Stimulated activated CD4-positive, alpha-beta T cell treated with anti-CD3 and anti-CD28 coated beads, TNF-alpha, amount 100 ng/mL, for 24 hours (primary cell): Measurements from ENCODE around the gene USB1.
A peak's percentile ranks its signal among the peaks of the same experiment; 100 is the strongest.

Experiments used
- DNase-seq, 3 experiments: peaks; one replicate each; pipeline ENCODE4 v3.0.0-alpha.2; 2020; ENCODE audit warnings: low read depth in 3 of 3

Gene USB1

DNA sequence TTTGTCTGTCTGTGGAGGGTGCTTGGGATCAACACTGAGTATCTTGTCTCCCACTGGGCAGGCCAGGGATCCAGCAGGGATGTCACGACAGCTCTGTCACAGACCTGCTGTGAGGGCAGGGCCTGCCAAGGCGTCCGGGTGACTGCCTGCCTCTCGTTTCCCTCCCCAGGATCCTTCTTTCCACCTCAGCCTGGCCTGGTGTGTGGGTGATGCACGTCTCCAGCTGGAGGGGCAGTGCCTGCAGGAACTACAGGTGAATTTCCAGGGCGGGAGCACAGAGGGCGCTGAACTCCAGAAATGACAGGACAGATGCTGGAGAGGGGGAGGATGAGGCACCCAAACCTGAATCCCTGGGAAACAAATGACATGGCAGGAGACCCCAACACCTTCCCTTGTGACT lies 17.6 kb downstream of the USB1 start:
- no peak for DNase-seq

DNA sequence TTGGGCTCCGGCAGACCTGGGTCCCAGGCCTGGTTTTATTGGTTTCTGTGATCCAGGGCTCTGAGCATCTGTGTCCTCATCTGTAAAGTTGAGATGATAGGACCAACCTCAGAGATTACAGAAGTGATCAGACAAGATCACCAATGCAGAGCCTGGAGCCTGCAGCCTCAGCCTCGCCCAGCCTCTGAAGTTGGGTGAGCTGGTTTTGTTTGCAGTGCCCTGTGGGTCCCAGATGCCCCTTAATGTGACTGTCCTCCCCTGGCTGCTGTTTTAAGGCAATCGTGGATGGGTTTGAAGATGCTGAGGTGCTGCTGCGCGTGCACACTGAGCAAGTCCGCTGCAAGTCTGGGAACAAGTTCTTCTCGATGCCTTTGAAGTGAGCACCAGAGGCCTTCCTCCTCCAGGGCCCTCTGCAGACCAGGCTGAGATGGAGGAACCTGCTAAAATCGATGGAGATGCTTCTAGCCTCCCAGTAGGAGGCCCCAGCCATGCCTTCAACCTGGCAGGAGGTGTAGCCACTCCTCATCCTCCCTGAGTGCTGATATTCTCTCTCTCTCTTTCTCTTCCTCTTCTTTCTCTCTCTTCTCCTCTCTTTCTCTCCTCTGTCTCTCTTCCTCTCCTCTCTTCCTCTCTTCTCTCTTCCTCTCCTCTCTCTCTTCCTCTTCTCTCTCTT lies 18.8 kb downstream of the USB1 start:
- no peak for DNase-seq

DNA sequence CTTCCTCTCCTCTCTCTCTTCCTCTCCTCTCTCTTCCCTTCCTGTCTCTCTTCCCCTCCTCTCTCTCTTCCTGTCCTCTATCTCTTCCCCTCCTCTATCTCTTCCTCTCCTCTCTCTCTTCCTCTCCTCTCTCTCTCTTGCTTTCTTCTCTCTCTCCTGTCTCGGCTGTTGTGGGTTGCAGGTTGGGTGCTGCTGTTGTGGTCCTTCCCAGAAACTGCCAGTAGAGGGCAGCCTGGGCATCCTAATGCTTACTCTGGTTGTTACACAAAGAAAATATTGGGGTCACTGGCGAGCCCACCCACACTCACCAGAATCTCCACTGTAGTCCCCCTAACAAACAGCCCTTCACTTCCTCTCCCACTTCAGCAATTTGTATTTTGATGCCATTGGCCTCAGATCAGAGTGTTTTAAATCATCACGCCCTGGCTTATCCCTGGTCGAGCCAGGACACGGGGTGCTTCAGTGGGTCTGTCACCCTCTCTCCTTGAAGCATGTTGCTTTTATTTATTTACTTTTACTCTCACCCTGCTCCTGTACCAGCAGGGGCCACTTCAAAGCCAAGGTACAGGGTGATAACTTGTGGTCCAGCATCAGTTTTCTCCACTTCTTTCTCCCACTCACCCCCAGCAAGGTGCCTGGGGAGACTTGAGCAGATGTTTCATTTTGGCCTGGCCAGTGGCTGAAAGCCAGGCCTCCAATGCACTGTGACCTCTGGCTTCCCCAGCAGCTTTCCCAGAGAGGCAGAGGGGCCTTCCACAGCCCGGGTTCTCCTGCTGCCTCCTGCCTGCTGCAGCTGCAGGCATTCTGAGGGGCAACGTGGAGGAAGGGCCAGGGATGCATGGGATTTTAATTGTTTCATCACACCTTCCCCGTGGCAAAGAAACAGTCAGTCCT lies 19.7 kb downstream of the USB1 start:
- DNase-seq = peak in 2 of 3 experiments; percentile 32 to 51

DNA sequence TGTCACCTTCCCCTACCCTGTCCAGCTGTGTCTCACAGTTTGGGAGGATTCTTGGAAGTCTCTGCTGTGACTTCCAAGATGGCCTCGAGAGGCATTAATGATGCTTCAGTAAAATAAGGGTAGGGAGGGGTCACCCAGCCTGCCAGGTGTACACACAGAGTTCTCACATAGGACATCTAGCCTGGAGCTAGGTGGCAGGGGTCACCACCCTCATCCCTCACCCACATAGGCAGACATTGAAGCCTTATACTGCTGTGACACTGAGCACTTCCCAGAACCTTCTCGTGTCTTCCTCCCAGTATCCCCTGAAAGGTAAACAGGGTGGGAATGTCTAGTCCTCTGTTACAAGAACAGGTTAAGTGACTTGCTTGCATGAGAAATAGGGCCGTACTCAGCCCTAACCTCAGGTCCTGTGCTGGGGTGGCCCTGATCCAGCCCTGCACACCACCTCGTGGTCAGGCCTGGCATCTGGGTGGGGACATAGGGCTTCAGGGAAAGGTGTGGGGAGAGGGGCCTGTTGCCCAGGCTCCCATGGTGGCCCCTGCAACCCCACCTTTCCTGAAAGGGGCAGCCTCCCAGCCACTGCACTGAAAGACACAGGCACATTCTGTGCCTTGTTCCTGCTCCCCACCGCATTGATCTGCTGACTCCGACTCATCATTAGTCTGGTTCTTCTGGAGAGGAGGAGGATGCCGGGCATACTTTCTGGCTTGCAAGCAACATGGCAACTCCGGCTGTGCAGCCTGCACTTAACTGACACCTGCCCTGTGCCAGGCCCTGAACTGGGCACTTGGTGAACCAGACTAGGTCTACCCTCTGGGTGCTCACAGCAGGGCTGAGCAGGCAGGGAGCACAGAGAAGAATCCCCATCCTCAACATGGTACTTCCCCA lies 20.7 kb downstream of the USB1 start:
- DNase-seq = no peak

DNA sequence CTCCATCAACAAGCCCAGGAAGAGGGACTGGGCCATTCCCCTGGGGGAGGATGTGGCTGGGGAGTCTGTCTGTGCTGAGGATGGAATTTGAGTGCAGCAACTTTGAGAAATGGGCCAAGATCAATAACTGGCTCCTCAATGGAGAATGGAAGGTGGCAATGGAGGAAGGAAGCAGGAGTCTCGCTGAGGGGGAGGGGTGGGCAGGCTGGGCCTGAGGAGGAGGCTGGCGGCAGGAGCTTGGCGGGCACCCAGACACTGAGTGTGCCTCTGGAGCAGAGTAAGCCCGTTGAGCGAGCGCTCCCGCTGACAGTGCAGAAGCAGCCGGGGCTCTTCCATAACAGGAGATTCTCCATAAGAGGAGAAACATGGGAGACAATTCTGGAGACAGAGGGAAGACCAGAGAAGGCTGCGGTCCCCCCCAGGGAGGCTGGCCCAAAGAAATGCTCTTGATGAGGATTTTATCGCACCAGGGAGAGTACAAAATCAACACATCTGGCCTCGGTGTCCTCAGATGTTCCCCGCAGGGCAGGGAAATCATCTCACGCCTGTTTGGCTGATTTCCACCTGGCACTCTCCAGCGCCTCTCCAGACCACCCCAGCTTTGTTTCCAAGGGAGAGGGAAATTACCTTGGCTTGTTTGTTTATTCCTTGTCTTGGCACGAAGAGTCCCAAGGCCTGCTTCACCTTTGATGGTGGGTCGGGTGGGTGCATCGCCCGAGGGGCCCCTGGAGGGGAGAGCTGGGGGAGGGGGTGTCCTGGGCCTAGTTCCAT lies 21.6 kb downstream of the USB1 start:
- no peak for DNase-seq

DNA sequence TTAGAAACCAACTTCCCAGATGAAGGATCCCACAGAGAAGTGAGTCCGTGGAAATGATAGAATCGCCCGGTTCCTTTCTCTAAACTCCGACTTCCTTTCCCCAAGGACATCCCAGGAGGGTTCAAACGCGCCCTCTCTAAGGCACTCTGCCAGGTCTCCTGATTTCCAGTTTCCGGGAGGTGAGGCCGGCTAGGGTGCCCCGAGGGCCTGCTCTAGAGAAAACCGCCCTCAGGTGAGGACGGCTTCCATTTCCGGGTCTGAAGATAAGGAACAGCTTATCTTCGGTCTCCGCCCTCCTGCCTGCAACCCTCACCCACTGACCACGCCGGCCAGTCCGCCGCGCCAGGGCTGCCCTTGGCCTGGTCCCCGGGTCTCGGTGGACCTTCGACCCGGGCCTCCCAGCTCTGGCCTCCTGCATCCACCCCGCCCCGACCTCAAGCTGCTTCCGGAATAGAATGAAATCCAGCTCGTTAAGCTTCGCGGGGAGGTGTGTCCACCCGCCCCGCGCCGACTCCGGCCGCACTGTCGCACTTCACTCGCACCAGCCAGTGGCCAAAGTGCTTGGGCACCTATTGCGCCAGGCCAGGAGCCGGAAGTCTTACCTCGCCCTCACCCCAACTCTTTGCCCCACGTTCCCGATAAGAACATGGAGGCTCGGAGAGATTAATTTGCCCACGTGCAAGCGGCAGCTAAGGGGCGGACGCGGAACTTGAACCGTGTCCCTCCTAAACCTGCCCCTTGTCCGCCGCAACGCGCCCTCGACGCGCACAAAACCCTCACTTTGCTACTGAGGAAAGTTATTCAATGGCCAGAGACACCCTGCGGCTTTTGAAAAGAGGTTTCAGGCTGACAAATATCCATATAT lies 23.5 kb downstream of the USB1 start:
- DNase-seq = no peak

DNA sequence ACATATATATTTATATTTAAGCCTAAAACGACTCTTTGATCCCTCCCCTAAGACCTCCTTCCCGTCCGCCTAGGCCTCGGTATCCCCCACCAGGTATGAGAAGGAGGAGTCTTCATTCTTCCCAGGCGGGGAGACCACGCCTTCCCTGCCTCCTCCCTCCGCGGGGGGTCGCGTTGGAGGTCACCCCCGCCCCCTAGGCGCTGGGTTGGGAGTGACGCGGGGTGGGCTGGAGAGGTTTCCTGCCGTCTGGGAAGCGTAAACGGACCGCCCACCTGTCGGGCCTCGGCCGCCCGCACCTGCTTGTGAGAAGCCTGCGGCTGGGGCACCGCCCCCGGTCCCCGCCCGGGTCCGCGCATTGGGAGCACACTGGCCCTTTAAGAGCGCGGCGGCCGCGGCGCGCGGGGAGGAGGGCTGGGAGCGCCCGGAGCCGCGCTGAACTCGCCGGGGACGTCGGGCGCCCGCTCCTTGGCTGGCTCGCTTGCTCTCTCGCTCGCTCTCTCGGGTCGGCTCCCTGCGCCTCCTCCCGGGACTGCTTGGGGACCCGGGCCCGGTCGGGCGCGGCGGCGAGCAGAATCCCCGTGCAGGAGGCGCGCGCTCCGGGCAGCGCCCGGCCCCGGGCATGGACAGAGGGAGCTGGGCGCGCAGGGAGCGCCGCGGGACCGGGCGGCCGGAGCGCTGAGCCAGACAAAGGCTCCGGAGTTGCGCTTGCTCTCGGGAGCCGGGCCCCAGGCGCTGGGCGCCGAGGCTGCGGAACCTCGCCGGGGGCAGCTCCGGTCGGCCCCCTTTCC lies 24.3 kb downstream of the USB1 start, which contains the start of gene MMP15:
TSS of gene MMP15 (plus strand) at position 404 of the 788 bp plus-strand sequence. CDS start 597 bp downstream, outside the sequence.
- DNase-seq = peak; percentile 31 to 68 (median 40)

DNA sequence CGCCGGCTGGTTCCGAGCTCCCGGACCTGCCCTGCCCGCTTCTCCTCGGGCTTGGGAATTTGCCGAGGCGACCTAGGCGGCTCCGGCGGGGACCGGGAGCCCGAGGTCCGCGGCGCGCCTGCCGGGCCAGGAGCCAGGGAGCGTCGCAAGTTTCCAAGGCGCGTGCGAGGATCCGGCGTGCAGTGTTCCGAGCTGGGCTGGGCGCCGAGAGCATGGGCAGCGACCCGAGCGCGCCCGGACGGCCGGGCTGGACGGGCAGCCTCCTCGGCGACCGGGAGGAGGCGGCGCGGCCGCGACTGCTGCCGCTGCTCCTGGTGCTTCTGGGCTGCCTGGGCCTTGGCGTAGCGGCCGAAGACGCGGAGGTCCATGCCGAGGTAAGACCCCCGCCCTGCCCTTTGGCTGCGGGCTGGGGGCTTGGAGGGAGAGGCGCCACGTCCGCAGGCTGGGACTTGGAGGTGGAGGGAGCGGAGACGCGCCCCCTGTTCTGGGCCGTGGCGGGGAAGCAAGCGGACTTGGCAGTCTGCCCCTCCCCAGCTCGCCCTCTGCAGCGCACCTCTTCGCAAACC lies 25.0 kb downstream of the USB1 start:
- DNase-seq = no peak

DNA sequence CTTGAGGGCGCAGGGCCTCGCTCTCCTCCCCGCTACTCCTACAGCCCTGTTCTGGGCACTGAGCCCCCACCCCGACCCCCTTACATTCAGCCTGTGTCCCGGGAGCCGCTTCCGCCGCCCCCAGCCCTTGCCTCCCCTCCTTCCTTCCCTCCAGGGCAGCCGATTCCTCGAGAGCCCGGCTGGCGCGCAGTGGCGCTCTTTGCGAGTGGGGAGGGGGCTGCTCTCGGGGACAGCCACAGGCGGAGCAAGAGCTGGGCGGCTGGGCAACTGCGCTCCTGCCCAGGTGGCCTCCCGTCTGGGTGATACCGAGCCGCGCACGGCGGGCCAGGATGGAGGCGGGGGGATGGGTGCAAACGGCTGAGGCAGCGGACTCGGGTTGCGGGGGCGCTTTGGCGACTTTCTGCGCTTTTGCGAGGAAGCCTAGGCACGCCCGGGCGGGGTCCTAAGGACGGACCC lies 25.5 kb downstream of the USB1 start:
- no peak for DNase-seq

DNA sequence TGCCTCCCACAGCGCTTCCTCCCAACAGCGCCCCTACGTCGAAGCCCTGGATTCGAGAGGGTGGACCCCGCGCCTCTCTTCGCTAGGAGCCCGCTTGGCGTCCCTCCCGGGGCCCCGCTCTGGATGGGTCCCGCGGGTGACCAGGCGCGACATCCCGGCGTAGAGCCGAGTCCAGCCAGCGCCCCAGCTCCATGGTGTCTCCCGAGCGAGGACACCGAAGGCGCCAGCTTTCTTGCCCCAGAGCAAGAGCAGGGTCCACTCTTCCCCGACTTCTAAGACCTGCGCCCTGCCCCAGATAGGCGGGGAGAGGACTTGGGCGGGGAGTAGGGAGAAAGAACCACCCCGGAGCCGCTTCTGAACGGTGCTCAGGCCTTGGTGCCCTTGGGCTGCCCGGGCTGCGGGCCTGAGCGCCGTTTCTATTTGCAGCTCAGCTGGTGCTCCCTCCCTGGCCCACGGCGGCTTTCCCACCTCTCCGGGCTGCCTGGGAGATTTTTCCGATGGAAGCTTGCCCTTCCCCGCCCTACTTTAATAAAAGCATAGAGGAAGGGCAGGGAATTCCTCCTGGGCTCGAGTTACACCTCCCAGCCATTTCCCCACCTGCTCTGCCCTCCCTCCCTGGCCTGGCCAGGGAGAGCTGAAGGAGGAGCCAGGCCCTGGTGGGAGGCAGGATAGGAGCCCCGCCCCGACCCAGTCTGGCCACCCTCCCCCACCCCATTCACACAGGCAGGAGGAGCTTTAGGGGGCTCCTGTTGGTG lies 26.1 kb downstream of the USB1 start:
- no peak for DNase-seq

DNA sequence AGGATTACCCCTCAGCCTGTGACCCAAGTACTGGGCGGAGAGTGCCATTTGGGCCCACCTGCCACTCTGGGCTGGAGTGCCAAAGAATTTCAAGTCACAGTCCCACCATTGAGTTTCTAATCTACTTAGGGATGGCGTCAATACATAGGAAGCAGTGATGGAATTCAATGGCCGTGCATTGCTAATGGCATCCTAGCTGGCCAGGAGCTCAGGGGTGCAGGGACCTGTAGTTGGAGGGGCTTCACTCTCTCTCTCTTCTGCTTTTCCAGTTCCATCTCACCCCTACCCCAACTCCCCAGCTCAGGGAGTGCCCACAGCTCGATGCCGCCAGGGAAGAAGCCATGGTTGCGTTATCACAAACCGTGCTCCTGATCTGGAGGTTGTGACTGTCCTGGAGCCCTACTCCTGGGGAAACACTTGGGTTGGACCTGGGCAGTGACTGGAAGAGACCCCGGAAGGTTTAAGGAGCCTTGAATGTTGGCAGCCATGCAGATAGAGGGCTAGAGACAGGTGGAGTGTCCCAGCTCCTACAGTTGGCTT lies 26.8 kb downstream of the USB1 start:
- DNase-seq = no peak

DNA sequence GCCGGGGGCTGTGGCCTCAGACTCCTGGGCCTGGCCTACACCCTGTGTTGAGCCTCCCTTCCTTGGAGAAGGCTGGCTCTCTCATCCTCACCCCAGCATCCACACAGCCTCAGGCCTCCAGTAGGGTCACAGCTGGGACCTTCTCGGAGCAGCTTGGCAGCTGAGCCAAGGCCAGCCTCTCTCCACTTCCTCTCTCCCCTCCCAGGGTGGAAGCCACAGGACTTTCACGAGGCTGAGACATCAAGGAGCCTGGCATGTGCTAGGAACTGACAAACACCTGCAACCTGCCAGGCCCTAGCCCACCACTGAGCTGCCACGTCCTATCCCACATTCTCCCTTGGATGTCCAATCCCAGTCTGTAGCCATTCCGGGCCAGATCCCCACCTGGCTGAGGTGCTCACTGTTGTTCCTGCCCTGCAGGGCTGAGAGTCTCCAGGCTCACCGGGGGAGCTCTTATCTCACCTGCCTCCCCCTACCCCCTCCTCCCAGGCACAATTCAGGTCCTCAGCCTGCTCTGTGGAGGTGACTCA lies 27.4 kb downstream of the USB1 start:
- DNase-seq = no peak

DNA sequence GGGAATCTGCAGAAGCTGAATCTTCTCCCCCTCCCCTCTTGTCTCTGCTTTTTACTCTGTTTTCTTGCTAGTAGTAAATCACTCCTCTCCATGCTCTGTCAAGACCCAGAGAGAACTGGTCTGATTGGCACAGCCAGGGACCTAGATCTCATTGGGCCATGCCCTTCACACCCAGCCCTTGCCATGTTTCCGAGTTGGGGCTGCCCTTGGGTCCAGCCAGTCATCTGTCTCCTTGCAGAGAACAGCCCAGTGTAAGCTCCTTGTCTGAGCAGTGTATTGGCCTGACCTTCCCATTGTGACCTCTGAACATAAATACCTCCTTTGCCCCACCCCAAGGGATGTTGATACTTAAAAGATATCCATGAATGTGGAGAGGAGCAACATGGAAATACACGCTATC lies 28.2 kb downstream of the USB1 start:
- DNase-seq = no peak

DNA sequence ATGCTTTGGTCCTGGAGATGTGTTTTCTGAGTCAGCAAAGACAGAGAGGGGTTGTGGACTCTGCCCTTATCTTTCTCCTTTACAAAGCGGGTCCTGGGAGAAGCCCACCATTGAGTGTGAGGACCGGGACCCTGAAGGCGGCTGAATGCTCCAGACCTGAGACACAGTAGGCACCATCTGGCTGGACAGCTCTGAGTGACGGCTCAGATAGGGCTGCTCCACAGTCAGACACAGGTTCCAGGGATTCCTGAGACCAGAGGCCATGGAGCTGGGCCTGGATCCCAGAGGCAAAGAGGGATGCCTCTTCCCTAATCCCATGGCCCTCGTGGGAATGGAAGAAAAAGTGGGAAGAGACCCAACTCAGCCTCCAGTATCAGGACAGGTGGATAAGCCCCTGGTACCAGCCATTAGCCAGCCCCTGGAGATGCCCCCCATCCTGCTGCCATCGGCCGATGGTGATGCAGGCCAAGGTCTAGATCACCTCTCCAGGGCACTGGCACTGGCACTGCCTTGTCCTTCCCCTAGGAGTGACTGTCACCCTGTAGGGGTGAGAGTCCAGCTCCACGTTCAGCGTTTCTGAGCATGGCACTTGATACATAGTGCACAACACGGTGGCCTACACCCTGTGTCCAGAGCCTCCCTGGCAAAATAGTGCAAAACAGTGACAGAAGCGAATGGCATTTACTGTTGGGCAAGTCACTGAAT lies 29.1 kb downstream of the USB1 start:
- no peak for DNase-seq

DNA sequence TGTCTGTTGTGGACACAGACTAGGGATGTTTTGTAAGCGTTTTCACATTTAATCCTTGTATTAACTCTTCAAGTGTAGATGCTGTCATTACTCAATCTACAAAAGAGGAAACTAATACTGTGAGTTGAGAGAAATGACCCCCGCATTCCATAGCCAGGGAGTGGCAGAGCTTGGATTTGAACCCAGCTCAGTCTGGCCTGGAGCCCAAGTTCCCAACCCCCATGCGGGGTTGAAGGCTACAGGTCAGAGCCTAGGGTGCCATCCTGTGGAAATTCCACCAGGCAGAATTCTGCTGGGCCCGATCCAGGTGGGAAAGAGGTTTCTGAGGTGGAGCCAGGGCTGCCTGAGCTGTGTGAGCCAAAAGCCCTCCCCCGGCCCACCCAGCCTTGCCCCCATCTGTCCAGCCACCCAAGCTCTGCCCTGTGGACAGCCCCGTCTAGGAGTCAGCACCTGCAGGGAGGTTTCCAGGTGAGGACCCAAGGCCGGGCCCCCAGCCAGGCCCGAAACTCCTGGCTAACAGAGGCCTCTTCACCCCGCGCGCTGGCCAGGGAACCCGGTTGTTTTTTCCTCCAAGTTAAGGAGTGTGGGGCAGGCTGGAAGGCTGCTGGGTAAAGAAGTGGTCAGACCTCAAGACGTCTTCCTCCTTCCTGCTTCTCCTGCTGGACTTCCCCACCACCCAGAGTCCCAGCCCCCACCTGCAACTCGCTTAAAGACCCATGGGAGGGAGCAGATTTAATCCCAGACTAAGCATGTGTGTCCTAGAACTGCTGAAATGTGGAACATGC lies 30.0 kb downstream of the USB1 start:
- DNase-seq = no peak

DNA sequence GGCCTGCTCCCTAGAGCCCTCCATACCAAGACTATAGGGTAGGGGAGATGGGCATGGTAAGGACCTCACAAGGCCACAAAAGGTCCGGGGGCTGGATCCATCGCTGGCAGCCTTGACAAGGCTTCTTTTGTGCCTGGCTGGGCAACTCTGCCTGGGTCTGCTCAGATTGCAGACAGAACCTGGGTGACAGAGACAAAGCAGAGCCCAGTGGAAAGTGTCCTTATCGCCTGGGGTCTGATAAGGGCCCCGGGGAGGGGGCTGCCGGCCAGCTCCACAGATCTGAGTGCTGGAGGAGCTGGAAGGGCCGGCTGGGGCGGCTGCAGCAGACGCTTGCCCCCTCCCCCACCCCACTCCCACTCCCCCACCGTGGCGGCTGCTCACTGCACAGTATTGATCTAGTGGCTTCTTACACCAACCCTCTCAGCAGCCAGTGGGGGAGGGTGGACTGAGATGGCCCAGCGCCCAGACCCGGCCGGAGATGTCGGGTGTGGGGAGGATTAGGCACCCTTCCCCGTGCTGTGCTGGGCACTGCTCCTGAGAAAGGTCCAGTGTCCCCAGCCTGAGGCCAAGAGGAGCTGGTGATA lies 31.6 kb downstream of the USB1 start:
- DNase-seq = no peak
